IPS-18a (cell line): ENCODE data around the gene TAF4B.

Experiments
- H3K27ac ChIP-seq: one replicate; pipeline ENCODE4 v1.5.1; 2013; ENCODE audit warnings: low read length
- H3K27me3 ChIP-seq: one replicate; pipeline ENCODE4 v1.6.1; 2013; ENCODE audit warnings: mild to moderate bottlenecking, low read length; ENCODE audit not compliant: control insufficient read depth, insufficient read depth
- H3K36me3 ChIP-seq: one replicate; pipeline ENCODE4 v1.6.1; 2013; ENCODE audit warnings: low read depth, low read length; ENCODE audit not compliant: control insufficient read depth
- H3K4me1 ChIP-seq: one replicate; pipeline ENCODE4 v1.6.1; 2013; ENCODE audit warnings: low read depth, low read length; ENCODE audit not compliant: control insufficient read depth
- H3K4me3 ChIP-seq: one replicate; pipeline ENCODE4 v1.5.1; 2013; ENCODE audit warnings: low read length
- H3K9ac ChIP-seq: one replicate; pipeline ENCODE4 v1.6.1; 2013; ENCODE audit warnings: mild to moderate bottlenecking, low read length, moderate library complexity
- H3K9me3 ChIP-seq: one replicate; pipeline ENCODE4 v1.6.1; 2013; ENCODE audit warnings: low read depth, low read length; ENCODE audit not compliant: control insufficient read depth

Gene TAF4B

GRCh38 chr18:26312199-26312598, 86.0 kb downstream of the TAF4B start:
- Histone ChIP-seq H3K27ac (no peak overlapping the region), H3K9me3 (no peaks in the 10 kb centered on the region), H3K4me1 (no peaks in the 10 kb centered on the region), H3K36me3 (no peaks in the 10 kb centered on the region), H3K9ac (no peak overlapping the region), H3K4me3 (no peak overlapping the region), H3K27me3 (no peaks in the 10 kb centered on the region)

GRCh38 chr18:26317398-26317797, 91.2 kb downstream of the TAF4B start:
- Histone ChIP-seq H3K9me3 (no peaks in the 10 kb centered on the region), H3K4me1 (no peaks in the 10 kb centered on the region), H3K9ac (no peak overlapping the region), H3K27ac (no peak overlapping the region), H3K27me3 (no peaks in the 10 kb centered on the region), H3K4me3 (no peak overlapping the region), H3K36me3 (peaks cover 3% of the 10 kb centered on the region)

- Histone ChIP-seq H3K27ac (no peak overlapping the region), H3K9ac (no peak overlapping the region), H3K4me1 (no peaks in the 10 kb centered on the region), H3K9me3 (no peaks in the 10 kb centered on the region), H3K4me3 (no peak overlapping the region), H3K36me3 (peaks cover 3% of the 10 kb centered on the region), H3K27me3 (no peaks in the 10 kb centered on the region)
These were observed 94.4 kb downstream of the TAF4B start for GRCh38 chr18:26320686-26321085.

GRCh38 chr18:26322890-26323653, 96.8 kb downstream of the TAF4B start:
- no peaks in the 10 kb centered on the region for H3K9me3 ChIP-seq
- no peak overlapping the region for H3K27ac ChIP-seq
- H3K36me3 ChIP-seq = peaks cover 10% of the 10 kb centered on the region
- H3K4me3 ChIP-seq = no peak overlapping the region
- no peaks in the 10 kb centered on the region for H3K4me1 ChIP-seq
- H3K27me3 ChIP-seq = no peaks in the 10 kb centered on the region
- no peak overlapping the region for H3K9ac ChIP-seq

- H3K4me1 ChIP-seq = no peaks in the 10 kb centered on the region
- H3K27me3 ChIP-seq = no peaks in the 10 kb centered on the region
- H3K27ac ChIP-seq = no peak overlapping the region
- no peak overlapping the region for H3K4me3 ChIP-seq
- no peaks in the 10 kb centered on the region for H3K9me3 ChIP-seq
- H3K36me3 ChIP-seq = peaks cover 10% of the 10 kb centered on the region
- H3K9ac ChIP-seq = no peak overlapping the region
These were observed 99.5 kb downstream of the TAF4B start for GRCh38 chr18:26325771-26326170.

GRCh38 chr18:26327062-26327461, 100.8 kb downstream of the TAF4B start:
- Histone ChIP-seq H3K9me3 (no peaks in the 10 kb centered on the region), H3K27me3 (no peaks in the 10 kb centered on the region), H3K4me1 (no peaks in the 10 kb centered on the region), H3K36me3 (peaks cover 10% of the 10 kb centered on the region), H3K9ac (no peak overlapping the region), H3K4me3 (no peak overlapping the region), H3K27ac (no peak overlapping the region)

- Histone ChIP-seq H3K4me3 (no peak overlapping the region), H3K9me3 (no peaks in the 10 kb centered on the region), H3K36me3 (peaks cover 4% of the 10 kb centered on the region), H3K4me1 (no peaks in the 10 kb centered on the region), H3K9ac (no peak overlapping the region), H3K27me3 (no peaks in the 10 kb centered on the region), H3K27ac (no peak overlapping the region)
These were observed 106.7 kb downstream of the TAF4B start for GRCh38 chr18:26332991-26333390.

- no peak overlapping the region for H3K27ac ChIP-seq
- H3K36me3 ChIP-seq = peaks cover 4% of the 10 kb centered on the region
- H3K9ac ChIP-seq = no peak overlapping the region
- no peaks in the 10 kb centered on the region for H3K27me3 ChIP-seq
- no peak overlapping the region for H3K4me3 ChIP-seq
- H3K4me1 ChIP-seq = no peaks in the 10 kb centered on the region
- no peaks in the 10 kb centered on the region for H3K9me3 ChIP-seq
These were observed 108.9 kb downstream of the TAF4B start for GRCh38 chr18:26335156-26335555.

- H3K36me3 ChIP-seq = peaks cover 4% of the 10 kb centered on the region
- no peak overlapping the region for H3K27ac ChIP-seq
- H3K4me3 ChIP-seq = no peak overlapping the region
- no peak overlapping the region for H3K9ac ChIP-seq
- H3K4me1 ChIP-seq = no peaks in the 10 kb centered on the region
- no peaks in the 10 kb centered on the region for H3K27me3 ChIP-seq
- no peaks in the 10 kb centered on the region for H3K9me3 ChIP-seq
These were observed 109.6 kb downstream of the TAF4B start for GRCh38 chr18:26335571-26336487.

GRCh38 chr18:26336572-26336971, 110.3 kb downstream of the TAF4B start:
- no peak overlapping the region for H3K9ac ChIP-seq
- no peaks in the 10 kb centered on the region for H3K4me1 ChIP-seq
- H3K27ac ChIP-seq = no peak overlapping the region
- no peaks in the 10 kb centered on the region for H3K9me3 ChIP-seq
- H3K4me3 ChIP-seq = no peak overlapping the region
- H3K36me3 ChIP-seq = peaks cover 4% of the 10 kb centered on the region
- no peaks in the 10 kb centered on the region for H3K27me3 ChIP-seq

- Histone ChIP-seq H3K27me3 (no peaks in the 10 kb centered on the region), H3K4me1 (no peaks in the 10 kb centered on the region), H3K36me3 (no peaks in the 10 kb centered on the region), H3K27ac (no peak overlapping the region), H3K9me3 (peaks cover 5% of the 10 kb centered on the region), H3K9ac (no peak overlapping the region), H3K4me3 (no peak overlapping the region)
These were observed 116.4 kb downstream of the TAF4B start for GRCh38 chr18:26342646-26343045.
